Vagina (tissue), 2 donors: Measurements from ENCODE around the gene KIAA0513. TPM values are rescaled to one million over a fixed set of nuclear protein-coding genes. Genes with fewer than 3 reads are reported as not detected.

Experiments
- DNase-seq, 2 donors: peaks; one replicate each; pipeline ENCODE4 v3.0.0-alpha.2; 2017; ENCODE audit errors: extremely low spot score in 2 of 2
- H3K27ac ChIP-seq: fragments of 200-600 bp; sonication (generic); one replicate; pipeline ENCODE4 v1.5.1; 2019
- H3K27me3 ChIP-seq: fragments of 200-600 bp; sonication (generic); one replicate; pipeline ENCODE4 v1.5.1; 2019
- H3K36me3 ChIP-seq, 2 donors: fragments of 200-600 bp; sonication (generic); one replicate each; pipeline ENCODE4 v1.5.1; 2017 to 2019
- H3K4me1 ChIP-seq: fragments of 200-600 bp; sonication (generic); one replicate; pipeline ENCODE4 v1.5.1; 2019
- H3K4me3 ChIP-seq, 2 donors: fragments of 200-600 bp; sonication (generic); 1 replicate in 1 of 2; 2 replicates in 1 of 2; pipeline ENCODE4 v1.5.1; 2016 to 2019
- H3K9me3 ChIP-seq: fragments of 200-600 bp; sonication (generic); one replicate; pipeline ENCODE4 v1.5.1; 2019
- POLR2A ChIP-seq, 2 donors: fragments of 450-650 bp; IDR thresholded peaks; one replicate each; pipeline ENCODE4 v1.6.1; 2017; ENCODE audit warnings: antibody characterized with exemption in 2 of 2, mild to moderate bottlenecking in 2 of 2, moderate library complexity in 2 of 2
- POLR2AphosphoS5 ChIP-seq, 2 donors: sonication (generic); formaldehyde crosslinking; IDR thresholded peaks; one replicate each; pipeline ENCODE4 v1.9.0; 2017; ENCODE audit warnings: antibody characterized with exemption in 2 of 2, mild to moderate bottlenecking in 2 of 2, low read depth in 1 of 2; ENCODE audit not compliant: insufficient read depth in 1 of 2
- intact Hi-C: fragments of 100-400 bp; cut with DNase I; formaldehyde crosslinking; loops from one replicate; pipeline ENCODE4 v1.15.1; 2023
- total RNA-seq: library from RNA; depleted of rRNA; stranded (reverse); fragments of >200 nt; gene quantifications from one replicate; pipeline ENCODE4 v1.2.3, GENCODE V29; 2016
- TF ChIP-seq, protein P1 (sequence below), 3 experiments: fragments of 450-650 bp in 2 of 3; fragments of 200-600 bp in 1 of 3; sonication (generic) in 1 of 3; IDR thresholded peaks; one replicate each; pipeline ENCODE4 v1.5.1; 2017 to 2019; ENCODE audit warnings: antibody characterized with exemption in 3 of 3, mild to moderate bottlenecking in 2 of 3, moderate library complexity in 2 of 3

The KIAA0513 gene
- total RNA-seq, 1 donor from 2014 or later, result 26.8 TPM

DNA sequence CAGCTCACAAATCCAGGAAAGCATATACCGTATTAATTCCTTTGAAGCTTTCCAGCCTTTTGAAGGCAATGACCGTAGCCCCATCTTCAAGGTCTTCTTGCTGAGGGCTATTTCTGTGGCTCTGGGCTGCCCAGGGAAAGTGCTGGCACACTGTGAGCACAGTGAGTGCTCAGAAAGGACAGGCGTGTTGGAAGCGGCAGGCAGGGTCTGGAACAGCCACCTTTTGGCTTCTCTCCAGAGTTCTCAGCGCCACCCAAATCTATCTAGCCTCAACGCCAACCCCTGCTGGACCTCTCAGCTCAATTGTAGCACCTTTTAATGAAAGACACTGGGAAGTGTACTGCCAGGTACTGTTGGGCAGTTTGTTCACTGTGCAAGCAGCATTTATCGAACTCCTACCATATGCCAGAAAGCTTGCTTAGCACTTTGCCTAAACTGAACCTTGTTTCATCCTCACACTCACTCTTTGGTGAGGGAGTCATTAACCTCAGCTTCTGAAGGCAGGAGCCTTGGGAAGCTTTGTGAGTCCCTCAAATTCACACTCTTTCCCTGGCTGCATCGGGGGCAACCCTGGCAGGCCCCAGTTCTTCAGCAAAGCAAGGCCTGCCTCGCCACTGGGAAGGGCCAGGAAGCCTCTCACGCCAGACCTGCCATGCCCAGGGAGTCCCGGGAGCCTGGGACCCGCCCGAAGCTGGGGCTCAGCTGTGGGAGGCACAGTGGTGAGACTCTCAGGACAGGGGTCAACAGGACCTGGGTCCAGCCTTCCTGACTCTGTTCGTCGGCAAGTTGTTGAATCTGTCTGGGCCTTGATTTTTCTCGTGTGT lies 98.2 kb downstream of the KIAA0513 start:
- no peak for DNase-seq
- H3K9me3 ChIP-seq, result no peaks in the 10 kb centered on the region
- no peak overlapping the region for H3K4me3 ChIP-seq
- H3K27ac ChIP-seq, result no peak overlapping the region
- TF ChIP-seq, protein P1, sequence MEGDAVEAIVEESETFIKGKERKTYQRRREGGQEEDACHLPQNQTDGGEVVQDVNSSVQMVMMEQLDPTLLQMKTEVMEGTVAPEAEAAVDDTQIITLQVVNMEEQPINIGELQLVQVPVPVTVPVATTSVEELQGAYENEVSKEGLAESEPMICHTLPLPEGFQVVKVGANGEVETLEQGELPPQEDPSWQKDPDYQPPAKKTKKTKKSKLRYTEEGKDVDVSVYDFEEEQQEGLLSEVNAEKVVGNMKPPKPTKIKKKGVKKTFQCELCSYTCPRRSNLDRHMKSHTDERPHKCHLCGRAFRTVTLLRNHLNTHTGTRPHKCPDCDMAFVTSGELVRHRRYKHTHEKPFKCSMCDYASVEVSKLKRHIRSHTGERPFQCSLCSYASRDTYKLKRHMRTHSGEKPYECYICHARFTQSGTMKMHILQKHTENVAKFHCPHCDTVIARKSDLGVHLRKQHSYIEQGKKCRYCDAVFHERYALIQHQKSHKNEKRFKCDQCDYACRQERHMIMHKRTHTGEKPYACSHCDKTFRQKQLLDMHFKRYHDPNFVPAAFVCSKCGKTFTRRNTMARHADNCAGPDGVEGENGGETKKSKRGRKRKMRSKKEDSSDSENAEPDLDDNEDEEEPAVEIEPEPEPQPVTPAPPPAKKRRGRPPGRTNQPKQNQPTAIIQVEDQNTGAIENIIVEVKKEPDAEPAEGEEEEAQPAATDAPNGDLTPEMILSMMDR (IDR thresholded peaks at IDR 0.05), result no peak
- TF ChIP-seq POLR2A (IDR thresholded peaks at IDR 0.05) (no peak), POLR2AphosphoS5 (IDR thresholded peaks at IDR 0.05; ENCODE audit: insufficient read depth in 1 of 2, low read depth in 1 of 2) (no peak)
- no peaks in the 10 kb centered on the region for H3K36me3 ChIP-seq
- intact Hi-C loops, result loop anchor here (5.0 to 10.0 kb wide), 2 partner anchors 37 to 109 kb away; no protein-coding TSS in a partner anchor
- H3K4me1 ChIP-seq, result peaks cover 56% of the 10 kb centered on the region
- no peaks in the 10 kb centered on the region for H3K27me3 ChIP-seq

DNA sequence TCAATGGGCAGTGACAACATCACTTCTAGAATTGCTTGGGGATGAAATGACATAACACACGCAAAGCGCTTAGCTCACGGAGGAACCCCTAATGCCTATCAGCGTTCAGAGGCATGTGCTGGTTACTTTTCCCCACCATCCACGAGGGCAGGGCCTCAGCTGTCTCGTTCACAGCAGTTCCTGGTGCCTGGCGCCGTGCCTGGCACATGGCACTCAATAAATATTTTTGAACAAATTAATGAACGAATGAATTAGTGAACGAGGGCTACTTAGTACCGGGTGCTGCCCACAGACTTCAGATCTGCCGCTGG lies 98.8 kb downstream of the KIAA0513 start:
- intact Hi-C loops, result loop anchor here (5.0 to 10.0 kb wide), 2 partner anchors 36 to 108 kb away; no protein-coding TSS in a partner anchor
- Histone ChIP-seq H3K27ac (peak overlapping the region; percentile 47), H3K27me3 (no peaks in the 10 kb centered on the region), H3K4me3 (no peak overlapping the region), H3K4me1 (peaks cover 58% of the 10 kb centered on the region), H3K9me3 (no peaks in the 10 kb centered on the region), H3K36me3 (no peaks in the 10 kb centered on the region)
- DNase-seq, result no peak
- TF ChIP-seq POLR2A (IDR thresholded peaks at IDR 0.05) (no peak), POLR2AphosphoS5 (IDR thresholded peaks at IDR 0.05; ENCODE audit: insufficient read depth in 1 of 2, low read depth in 1 of 2) (no peak)
- TF ChIP-seq, protein P1 (IDR thresholded peaks at IDR 0.05), result no peak

DNA sequence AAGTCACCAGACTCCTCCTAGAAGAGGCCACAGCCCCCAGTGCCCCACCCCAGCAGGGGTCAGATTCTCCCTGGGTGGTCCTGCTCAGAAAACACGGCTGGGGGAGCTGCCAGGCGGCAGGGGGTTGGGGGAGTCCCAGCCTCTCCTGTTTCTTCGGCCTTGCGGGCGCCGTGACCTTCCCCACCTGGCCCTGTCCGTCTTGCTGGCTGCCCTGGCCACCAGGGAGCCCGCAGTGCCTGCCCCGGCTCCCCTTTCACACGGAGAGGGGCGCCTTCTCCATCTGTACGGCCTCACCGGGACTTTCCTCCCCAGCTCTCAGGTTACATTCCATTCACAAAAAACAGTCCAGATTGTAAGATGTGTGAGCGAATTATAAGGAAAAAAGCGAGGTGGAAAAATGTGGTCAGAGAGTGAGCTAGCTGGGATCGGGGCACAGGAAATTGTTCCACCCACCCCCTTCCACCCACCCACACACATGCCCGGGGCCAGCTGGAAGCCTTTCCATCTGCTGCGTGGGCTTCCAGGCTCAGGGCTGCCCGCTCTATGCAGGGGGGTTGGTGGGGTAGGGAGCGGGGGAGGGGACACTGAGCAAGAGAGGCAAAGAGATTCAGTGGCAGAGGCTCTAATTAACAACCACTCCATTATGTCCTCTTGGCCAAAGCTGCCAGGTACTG lies 99.2 kb downstream of the KIAA0513 start:
- H3K27ac ChIP-seq, result peak overlapping the region; percentile 47
- H3K36me3 ChIP-seq, result no peaks in the 10 kb centered on the region
- DNase-seq, result no peak
- H3K9me3 ChIP-seq, result no peaks in the 10 kb centered on the region
- TF ChIP-seq, protein P1 (IDR thresholded peaks at IDR 0.05), result no peak
- TF ChIP-seq POLR2AphosphoS5 (IDR thresholded peaks at IDR 0.05; ENCODE audit: insufficient read depth in 1 of 2, low read depth in 1 of 2), result peak in 1 of 2 donors; percentile 41
- peaks cover 58% of the 10 kb centered on the region for H3K4me1 ChIP-seq
- intact Hi-C loops, result loop anchor here (5.0 to 10.0 kb wide), 2 partner anchors 35 to 108 kb away; no protein-coding TSS in a partner anchor
- H3K4me3 ChIP-seq, result no peak overlapping the region
- H3K27me3 ChIP-seq, result no peaks in the 10 kb centered on the region

DNA sequence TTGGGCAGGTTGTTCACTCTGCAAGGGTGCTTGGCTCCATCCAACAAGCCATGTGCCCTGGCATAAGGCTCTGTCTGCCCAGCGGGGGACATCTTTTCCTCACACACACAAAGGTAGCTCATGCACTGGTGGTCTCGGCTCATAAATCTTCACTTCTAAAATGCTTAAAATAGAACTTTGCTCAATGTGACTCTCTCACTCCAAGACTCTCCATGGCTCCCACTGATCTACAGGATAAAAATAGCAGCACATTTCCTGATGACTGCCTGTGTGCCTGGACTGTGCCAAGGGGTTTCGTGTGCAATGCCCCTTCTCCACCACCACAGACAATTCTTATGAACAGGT lies 99.8 kb downstream of the KIAA0513 start:
- Histone ChIP-seq H3K36me3 (no peaks in the 10 kb centered on the region), H3K9me3 (no peaks in the 10 kb centered on the region), H3K4me1 (peaks cover 58% of the 10 kb centered on the region), H3K27ac (peak overlapping the region; percentile 47), H3K27me3 (no peaks in the 10 kb centered on the region), H3K4me3 (no peak overlapping the region)
- intact Hi-C loops, result loop anchor here (5.0 to 10.0 kb wide), 2 partner anchors 35 to 107 kb away; no protein-coding TSS in a partner anchor
- TF ChIP-seq, protein P1 (IDR thresholded peaks at IDR 0.05), result no peak
- TF ChIP-seq POLR2AphosphoS5 (IDR thresholded peaks at IDR 0.05; ENCODE audit: insufficient read depth in 1 of 2, low read depth in 1 of 2) (no peak), POLR2A (IDR thresholded peaks at IDR 0.05) (no peak)
- DNase-seq, result no peak
